ENCODE data around the gene MUC5B. TPM values are rescaled to one million over a fixed set of nuclear protein-coding genes. Genes with fewer than 3 reads are reported as not detected.

The MUC5B gene
- total RNA-seq, 1 experiment from 2014 or later, result 2.1 TPM

DNA sequence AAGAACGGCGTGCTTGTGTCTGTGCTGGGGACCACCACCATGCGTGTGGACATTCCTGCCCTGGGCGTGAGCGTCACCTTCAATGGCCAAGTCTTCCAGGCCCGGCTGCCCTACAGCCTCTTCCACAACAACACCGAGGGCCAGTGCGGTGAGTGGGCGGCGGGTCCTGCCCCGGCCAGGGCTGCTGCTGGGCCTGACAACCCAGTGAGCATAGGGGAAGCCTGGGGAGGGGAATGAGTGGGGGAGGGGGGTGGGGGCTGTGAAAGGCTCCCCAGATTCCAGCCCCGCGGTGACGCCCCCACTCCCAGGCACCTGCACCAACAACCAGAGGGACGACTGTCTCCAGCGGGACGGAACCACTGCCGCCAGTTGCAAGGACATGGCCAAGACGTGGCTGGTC lies 31.9 kb downstream of the MUC5B start:
- CTCF ChIA-PET, result no interaction called here
- no peak for DNase-seq
- POLR2A ChIA-PET (ENCODE audit: unreplicated experiment), result no interaction called here

GRCh38 chr11:1255151-1255550 lies 32.3 kb downstream of the MUC5B start:
- ChIA-PET POLR2A (ENCODE audit: unreplicated experiment) (no interaction called here), CTCF (no interaction called here)
- Histone ChIP-seq H3K36me3 (ENCODE audit: low read depth) (no peaks in the 10 kb centered on the region), H3K9me2 (ENCODE audit: insufficient read depth) (no peaks in the 10 kb centered on the region), H4K20me1 (ENCODE audit: insufficient read depth) (no peaks in the 10 kb centered on the region), H3K27ac (no peak overlapping the region), H3K79me2 (ENCODE audit: low read depth) (no peaks in the 10 kb centered on the region), H3K4me2 (no peak overlapping the region), H3K4me1 (replicated peaks; ENCODE audit: insufficient read depth) (no peaks in the 10 kb centered on the region), H2AFZ (no peak overlapping the region), H3K27me3 (ENCODE audit: insufficient read depth, low read depth) (no peaks in the 10 kb centered on the region), H3K9me3 (ENCODE audit: insufficient read depth, low read depth) (no peaks in the 10 kb centered on the region), H3F3A (ENCODE audit: insufficient read depth, low read depth) (peaks cover 3% of the 10 kb centered on the region; the same call in 1 of the 2 replicates), H3K4me3 (no peak overlapping the region)
- no peak for DNase-seq
- intact Hi-C loops (cut with micrococcal nuclease; ENCODE audit: unreplicated experiment), result no loop called here
- TF ChIP-seq EZH2 (IDR thresholded peaks at IDR 0.05; ENCODE audit: low read depth), result no peak
- TF ChIP-seq, protein P1, sequence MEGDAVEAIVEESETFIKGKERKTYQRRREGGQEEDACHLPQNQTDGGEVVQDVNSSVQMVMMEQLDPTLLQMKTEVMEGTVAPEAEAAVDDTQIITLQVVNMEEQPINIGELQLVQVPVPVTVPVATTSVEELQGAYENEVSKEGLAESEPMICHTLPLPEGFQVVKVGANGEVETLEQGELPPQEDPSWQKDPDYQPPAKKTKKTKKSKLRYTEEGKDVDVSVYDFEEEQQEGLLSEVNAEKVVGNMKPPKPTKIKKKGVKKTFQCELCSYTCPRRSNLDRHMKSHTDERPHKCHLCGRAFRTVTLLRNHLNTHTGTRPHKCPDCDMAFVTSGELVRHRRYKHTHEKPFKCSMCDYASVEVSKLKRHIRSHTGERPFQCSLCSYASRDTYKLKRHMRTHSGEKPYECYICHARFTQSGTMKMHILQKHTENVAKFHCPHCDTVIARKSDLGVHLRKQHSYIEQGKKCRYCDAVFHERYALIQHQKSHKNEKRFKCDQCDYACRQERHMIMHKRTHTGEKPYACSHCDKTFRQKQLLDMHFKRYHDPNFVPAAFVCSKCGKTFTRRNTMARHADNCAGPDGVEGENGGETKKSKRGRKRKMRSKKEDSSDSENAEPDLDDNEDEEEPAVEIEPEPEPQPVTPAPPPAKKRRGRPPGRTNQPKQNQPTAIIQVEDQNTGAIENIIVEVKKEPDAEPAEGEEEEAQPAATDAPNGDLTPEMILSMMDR (conservative IDR thresholded peaks at IDR 0.05), result no peak
- BruUV-seq (replicated peaks), result no TSS peak

More for the DNA sequence above, 31.9 kb downstream of the MUC5B start:
- no peaks in the 10 kb centered on the region for H3K27me3 ChIP-seq (ENCODE audit: insufficient read depth, low read depth)
- no peak for TF ChIP-seq EZH2 (IDR thresholded peaks at IDR 0.05; ENCODE audit: low read depth)
- TF ChIP-seq, protein P1 (conservative IDR thresholded peaks at IDR 0.05), result no peak
- H3K27ac ChIP-seq, result no peak overlapping the region
- intact Hi-C loops (cut with micrococcal nuclease; ENCODE audit: unreplicated experiment), result no loop called here
- no peaks in the 10 kb centered on the region for H4K20me1 ChIP-seq (ENCODE audit: insufficient read depth)
- BruUV-seq (replicated peaks), result no TSS peak
- H3K4me3 ChIP-seq, result no peak overlapping the region
- H3K4me1 ChIP-seq (replicated peaks; ENCODE audit: insufficient read depth), result no peaks in the 10 kb centered on the region
- H2AFZ ChIP-seq, result no peak overlapping the region
- H3K79me2 ChIP-seq (ENCODE audit: low read depth), result no peaks in the 10 kb centered on the region
- H3K36me3 ChIP-seq (ENCODE audit: low read depth), result no peaks in the 10 kb centered on the region
- no peaks in the 10 kb centered on the region for H3K9me3 ChIP-seq (ENCODE audit: insufficient read depth, low read depth)
- no peak overlapping the region for H3K4me2 ChIP-seq
- H3K9me2 ChIP-seq (ENCODE audit: insufficient read depth), result no peaks in the 10 kb centered on the region
- H3F3A ChIP-seq (ENCODE audit: insufficient read depth, low read depth), result peaks cover 3% of the 10 kb centered on the region; the same call in 1 of the 2 replicates

GRCh38 chr11:1256257-1257045 lies 33.6 kb downstream of the MUC5B start:
- no TSS peak for BruUV-seq (replicated peaks)
- POLR2A ChIA-PET (ENCODE audit: unreplicated experiment), result no interaction called here

More at GRCh38 chr11:1256257-1257045, 33.6 kb downstream of the MUC5B start:
- Histone ChIP-seq H3K4me3 (no peak overlapping the region), H3K36me3 (ENCODE audit: low read depth) (no peaks in the 10 kb centered on the region), H3F3A (ENCODE audit: insufficient read depth, low read depth) (peaks cover 2% of the 10 kb centered on the region; the same call in 1 of the 2 replicates), H2AFZ (no peak overlapping the region), H3K9me2 (ENCODE audit: insufficient read depth) (no peaks in the 10 kb centered on the region), H3K27ac (no peak overlapping the region), H3K4me2 (no peak overlapping the region), H3K4me1 (replicated peaks; ENCODE audit: insufficient read depth) (no peaks in the 10 kb centered on the region), H3K9me3 (ENCODE audit: insufficient read depth, low read depth) (no peaks in the 10 kb centered on the region), H4K20me1 (ENCODE audit: insufficient read depth) (no peaks in the 10 kb centered on the region), H3K79me2 (ENCODE audit: low read depth) (no peaks in the 10 kb centered on the region), H3K27me3 (ENCODE audit: insufficient read depth, low read depth) (no peaks in the 10 kb centered on the region)
- TF ChIP-seq, protein P1 (conservative IDR thresholded peaks at IDR 0.05), result no peak
- no peak for TF ChIP-seq EZH2 (IDR thresholded peaks at IDR 0.05; ENCODE audit: low read depth)
- CTCF ChIA-PET, result no interaction called here
- no peak for DNase-seq
- intact Hi-C loops (cut with micrococcal nuclease; ENCODE audit: unreplicated experiment), result no loop called here

Measured in PC-9 (cell line).